MM.1S (cell line): Measurements from ENCODE around the gene LRRK1.

Experiments
- EZH2 ChIP-seq: fragments of 300-600 bp; sonication (generic); optimal IDR thresholded peaks from 2 replicates; pipeline ENCODE3; 2017; ENCODE audit warnings: low read depth, mild to moderate bottlenecking, antibody characterized with exemption, low read length, mixed read lengths
- EZH2phosphoT487 ChIP-seq: fragments of 300-600 bp; sonication (generic); IDR thresholded peaks from 2 replicates; pipeline ENCODE4 v1.6.1; 2018; ENCODE audit warnings: antibody characterized with exemption, low read length
- TF ChIP-seq, protein P1 (sequence below): fragments of 300-600 bp; sonication (generic); IDR thresholded peaks from 2 replicates; pipeline ENCODE4 v1.5.1; 2016; ENCODE audit warnings: antibody characterized with exemption, low read length, mixed read lengths

DNA sequence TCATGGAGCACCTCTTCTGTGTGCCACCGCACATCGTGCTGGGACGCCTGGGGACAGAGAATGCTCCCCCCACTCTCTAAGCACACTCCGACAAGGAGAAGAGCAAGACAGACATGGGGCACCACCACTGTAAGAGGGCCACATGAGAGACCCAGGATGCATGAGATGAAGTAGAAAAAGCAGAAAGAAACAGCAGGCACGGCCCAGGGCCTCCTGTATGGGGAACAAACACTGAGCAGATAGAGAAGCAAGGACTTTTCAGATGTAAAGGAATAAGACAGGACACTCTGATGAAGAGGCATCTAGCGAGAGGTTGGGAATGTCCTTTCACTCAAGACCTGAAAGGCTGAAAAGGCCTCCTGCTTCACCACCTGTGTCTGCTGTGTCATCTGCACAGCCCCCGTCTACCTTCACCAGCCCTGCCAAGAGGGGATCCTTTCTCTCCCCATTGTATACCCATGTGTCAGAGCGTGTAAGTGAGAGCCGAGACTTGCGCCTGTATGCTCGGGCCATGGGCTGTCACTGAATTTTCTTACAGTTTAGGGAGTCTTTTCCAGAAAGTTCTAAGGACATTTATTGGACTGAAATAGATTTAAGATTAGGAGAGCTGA lies 125.6 kb downstream of the LRRK1 start:
- TF ChIP-seq, protein P1, sequence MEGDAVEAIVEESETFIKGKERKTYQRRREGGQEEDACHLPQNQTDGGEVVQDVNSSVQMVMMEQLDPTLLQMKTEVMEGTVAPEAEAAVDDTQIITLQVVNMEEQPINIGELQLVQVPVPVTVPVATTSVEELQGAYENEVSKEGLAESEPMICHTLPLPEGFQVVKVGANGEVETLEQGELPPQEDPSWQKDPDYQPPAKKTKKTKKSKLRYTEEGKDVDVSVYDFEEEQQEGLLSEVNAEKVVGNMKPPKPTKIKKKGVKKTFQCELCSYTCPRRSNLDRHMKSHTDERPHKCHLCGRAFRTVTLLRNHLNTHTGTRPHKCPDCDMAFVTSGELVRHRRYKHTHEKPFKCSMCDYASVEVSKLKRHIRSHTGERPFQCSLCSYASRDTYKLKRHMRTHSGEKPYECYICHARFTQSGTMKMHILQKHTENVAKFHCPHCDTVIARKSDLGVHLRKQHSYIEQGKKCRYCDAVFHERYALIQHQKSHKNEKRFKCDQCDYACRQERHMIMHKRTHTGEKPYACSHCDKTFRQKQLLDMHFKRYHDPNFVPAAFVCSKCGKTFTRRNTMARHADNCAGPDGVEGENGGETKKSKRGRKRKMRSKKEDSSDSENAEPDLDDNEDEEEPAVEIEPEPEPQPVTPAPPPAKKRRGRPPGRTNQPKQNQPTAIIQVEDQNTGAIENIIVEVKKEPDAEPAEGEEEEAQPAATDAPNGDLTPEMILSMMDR, result no peak
- no peak for TF ChIP-seq EZH2
- TF ChIP-seq EZH2phosphoT487, result no peak
